Measurements from ENCODE around the gene GDF10.

Gene GDF10

DNA sequence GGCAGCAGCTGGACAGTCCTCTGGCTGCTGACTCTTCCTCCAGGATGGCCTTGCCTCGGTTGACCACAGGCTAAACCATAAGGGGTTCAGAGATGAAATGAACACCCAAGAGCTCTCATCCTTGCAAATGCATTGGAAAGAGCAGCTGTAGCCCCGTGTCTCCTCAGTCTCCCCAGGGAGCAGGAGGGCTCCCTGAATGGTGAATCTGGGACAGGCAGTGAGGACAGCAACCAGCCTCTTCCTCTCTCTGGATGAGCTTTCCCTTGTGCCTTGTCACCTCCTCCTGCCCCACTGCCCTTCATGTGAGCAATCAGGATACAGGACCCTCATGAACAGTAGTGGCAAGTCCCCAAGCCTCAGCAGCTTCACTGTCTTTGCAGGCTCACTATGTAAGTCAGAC lies 23.9 kb upstream of the GDF10 start:
- no peak for DNase-seq (ENCODE audit: low read depth)

DNA sequence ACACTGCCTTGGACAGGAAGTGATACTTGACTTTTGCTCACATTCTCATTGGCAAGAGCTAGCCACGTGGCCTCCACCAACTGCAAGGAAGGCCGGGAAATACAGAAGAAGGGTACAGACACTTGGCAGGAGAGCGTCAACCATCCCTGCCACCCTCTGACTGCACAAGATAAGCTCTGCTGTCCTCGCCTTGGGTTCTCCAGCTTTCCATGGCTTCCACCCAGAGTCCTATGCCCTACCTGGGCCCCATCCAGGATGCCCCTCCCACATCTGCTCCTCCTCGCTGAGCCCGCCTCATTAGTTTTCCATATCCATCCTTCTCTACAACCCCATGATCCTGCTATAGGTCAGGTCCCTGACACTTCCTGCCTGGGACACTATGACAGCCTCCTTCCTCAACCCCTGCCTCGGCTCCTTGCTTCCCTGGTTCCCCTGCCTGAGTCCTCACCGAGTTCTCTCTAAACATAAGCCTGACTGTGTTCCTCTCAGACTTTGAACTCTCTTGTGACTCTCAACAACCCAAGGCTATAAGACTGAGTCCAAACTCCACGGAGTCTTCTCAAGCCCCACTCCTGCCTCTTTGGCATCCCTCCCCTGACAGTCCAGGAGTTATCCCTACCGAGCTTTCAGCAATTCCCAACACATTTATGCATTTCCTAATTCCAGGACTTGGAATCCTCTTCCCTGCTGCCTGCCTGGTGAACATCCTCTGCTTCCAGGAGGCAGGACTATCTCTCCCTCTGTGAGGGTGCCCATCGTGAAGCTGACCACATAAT lies 23.2 kb upstream of the GDF10 start:
- no peak for DNase-seq (ENCODE audit: low read depth)

DNA sequence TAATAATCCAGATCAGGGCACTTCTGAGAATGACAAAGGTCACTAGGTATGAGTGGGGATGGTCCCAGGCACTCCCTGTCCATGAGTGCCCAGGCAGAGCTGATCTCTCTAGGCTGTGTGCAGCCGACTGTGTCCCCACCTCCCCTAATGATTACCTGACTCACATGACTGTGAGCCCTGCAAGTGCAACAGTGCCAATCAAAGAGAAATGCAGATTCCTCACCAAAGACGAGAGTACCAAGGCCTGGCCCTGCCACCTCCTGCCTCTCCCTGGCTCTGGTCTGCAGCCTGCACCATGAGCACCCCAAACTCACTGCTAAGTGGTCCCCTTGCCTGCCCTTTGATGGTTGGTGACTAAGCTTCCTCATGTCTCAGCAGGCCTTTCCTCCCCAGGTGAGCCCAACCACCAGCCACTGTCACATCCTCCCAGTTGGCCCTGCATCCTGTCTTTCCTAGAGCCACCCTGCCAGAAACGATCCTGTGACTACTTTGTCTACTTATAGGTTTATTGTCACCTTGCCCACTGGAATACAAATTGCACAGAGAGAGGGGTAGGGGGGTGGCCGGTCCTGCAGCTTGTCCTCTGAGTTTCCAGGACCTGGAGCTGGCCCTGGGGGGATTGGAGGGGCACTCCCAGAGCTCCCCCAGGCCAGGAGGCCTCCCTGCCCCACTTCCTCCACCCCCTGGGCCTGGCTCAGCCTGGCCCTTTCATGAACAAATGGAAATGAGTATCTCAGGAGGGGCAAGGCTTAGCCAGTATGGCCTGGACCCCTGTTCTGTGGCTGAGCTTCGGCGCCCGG lies 22.4 kb upstream of the GDF10 start:
- DNase-seq (ENCODE audit: low read depth), result no peak

DNA sequence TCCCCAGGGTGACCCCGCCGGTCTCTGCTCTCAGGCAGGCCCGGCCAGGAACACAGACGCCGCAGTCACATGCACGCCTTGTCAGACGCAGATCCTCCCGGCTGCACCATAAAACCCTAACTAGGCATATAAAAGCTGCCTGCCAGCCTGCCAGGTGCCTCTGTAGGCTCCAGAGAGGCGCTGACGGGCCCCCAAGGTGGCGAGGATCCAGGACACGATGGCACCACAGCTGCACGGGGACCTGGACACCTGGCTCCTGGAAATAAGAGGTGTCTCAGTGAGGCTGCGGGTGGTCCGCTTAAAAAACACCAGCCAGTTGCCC lies 21.9 kb upstream of the GDF10 start:
- no peak for DNase-seq (ENCODE audit: low read depth)

DNA sequence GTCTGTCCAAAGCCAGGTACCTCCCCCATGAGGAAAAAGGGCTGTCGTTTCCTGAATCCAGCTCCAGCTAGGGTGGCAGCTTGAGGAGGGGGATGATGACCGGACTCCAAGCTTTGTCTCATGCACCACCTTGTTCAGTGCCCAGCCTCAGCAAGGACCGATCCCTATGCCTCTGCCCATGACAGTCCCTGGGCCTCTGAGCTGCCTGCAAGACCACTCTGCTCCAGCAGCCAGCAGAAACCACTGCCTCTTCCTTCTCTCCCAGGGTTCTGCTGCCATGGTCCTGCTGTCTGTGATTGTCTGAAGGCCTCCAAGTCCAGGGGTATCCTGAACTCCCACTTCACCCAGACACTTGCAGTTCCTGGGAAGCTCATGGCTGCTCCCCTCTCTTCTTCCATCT lies 21.3 kb upstream of the GDF10 start:
- DNase-seq (ENCODE audit: low read depth), result no peak

DNA sequence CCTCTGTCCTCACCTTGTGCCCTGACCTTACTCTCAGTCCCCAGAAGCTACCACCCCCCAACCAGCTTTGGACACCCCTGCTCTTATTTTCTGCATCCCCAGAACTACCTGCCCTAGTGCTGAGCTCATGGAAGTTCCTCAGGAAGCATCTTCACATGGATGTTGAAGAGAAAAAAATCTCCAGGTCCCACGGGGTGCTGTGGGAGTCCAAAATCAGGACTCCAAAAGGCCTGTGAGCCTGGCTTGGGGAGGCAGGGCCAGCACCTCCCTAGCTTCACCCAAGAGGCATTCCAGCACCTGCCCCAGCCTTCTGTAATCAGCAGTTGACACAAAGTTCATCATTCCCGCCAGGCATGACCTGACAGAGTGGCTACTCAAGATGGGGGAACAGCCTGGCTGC lies 20.7 kb upstream of the GDF10 start:
- DNase-seq (ENCODE audit: low read depth), result no peak

DNA sequence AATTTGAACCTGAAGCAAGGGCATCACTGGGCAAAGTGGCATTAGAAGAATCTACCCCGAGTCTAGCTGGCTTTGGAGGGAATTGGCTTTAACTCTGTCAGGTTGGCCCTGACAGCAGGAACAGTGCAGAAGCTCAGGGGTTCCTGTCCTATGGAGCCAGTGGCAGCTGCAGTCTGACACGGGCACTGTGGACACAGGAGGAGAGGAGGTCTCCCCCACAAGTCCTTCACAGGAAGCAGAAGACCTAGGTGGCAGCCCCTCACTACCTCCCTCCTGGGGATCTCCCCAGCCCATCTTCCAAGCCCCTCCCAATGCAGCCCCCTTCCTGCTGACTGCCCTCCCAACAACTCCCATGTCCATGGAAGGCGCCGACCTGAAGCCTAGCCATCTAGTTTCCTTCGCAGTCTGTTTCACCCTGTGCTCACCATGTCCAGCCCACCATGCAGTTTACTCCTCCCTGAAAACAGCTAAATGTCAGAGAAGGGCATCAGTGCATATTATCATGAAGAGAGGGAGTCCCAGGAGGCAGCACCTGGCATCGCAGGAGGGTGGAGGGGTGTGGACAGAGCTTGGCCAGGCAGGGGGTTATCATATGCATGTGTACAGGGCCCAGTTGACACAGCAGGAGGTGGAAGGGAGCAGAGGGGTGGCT lies 17.9 kb upstream of the GDF10 start:
- DNase-seq (ENCODE audit: low read depth), result no peak

DNA sequence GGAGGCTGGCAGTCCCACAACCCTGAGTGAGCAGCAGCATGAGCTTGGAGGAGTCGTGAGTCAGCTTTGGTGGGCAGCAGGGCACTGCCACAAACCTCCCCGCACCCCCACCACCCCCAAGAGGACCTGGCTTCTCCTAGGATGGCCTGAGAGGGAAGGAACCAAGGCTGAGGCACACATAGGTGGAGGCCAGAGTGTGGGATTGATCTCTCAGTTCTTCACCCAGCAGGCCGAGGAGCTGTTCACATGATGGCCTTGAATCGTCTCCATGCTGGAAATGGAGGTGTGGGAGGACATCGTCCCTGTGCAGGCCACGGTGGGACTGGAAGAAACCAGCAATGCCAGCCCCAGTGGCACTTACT lies 17.4 kb upstream of the GDF10 start:
- DNase-seq (ENCODE audit: low read depth), result no peak

DNA sequence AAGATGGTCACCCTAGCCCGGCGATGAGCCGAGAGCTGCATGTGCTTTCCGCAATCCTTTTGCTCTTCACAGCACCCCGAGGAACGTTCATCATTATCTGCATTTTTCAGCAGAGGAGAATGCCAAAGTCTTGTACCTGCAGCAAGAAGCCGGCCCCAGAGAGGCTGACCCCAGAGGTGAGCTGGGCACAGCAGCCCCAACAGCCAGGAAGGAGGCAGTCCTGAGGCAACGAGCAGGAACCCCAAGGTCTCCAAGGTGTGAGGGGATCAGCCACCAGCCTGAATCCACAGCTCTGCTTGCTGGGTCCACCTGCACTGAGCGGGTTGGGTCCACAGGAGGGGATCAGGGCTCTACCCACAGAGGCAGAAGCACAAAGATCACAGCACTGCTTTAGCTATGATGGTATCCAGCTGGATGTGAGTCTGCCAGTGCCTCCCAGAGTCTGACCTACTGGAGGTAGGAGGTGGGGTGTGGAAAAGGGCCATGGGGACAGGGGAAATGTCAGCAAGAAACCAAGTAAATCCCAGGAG lies 16.8 kb upstream of the GDF10 start:
- DNase-seq (ENCODE audit: low read depth), result no peak

DNA sequence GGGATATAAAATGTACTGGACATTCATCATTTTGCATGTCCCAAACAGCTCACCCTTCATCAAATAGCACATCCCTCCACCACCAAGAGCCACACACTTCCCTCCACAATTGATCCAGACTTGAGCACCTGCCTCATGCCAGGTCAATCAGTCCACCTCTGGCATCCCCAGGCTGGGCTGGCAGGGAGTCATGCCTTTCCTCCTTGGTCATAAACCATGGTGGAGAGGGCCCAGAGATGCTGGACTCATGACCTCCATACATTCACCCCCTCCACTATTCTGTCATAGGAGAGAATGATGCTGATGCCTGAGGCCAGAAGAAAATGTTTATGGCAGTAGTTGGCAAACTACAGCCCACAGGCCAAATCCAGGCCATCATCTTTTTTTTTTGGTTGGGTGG lies 16.1 kb upstream of the GDF10 start:
- DNase-seq (ENCODE audit: low read depth), result no peak

DNA sequence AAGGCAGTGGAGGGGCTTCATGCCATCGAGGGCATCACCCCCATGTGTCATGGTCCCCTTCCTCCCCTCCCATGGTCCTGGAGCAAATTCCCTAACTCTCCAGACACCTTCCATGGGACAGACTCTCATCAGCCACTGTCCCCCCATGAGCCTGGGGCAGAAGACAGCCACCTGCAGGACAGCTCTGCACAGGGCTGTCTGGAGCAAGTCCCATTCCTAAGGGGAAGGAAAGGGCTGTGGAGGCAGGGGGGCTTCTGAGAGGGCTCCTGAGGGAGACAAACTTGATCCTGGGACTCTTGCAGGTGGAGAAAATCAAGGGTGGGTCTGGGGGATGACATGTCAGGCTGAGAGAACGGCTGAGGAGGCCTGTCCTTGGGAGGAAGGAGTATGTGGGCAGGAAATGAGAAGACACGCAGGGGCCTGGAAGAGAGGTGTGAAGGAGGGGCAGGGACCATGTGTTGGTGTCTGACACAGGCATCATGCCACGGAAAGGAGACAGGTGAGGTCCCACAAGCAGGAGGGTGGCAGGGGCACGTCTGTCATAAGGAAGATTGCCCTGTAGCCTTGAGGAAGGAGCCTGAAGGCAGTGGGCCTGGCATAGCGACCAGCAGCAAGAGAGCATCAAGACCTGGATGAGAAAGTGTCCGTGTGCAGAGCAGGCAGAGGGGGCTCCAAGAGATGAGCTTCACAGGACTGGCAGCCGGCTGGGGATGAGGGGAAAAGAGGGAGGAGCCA lies 14.4 kb upstream of the GDF10 start:
- no peak for DNase-seq (ENCODE audit: low read depth)

DNA sequence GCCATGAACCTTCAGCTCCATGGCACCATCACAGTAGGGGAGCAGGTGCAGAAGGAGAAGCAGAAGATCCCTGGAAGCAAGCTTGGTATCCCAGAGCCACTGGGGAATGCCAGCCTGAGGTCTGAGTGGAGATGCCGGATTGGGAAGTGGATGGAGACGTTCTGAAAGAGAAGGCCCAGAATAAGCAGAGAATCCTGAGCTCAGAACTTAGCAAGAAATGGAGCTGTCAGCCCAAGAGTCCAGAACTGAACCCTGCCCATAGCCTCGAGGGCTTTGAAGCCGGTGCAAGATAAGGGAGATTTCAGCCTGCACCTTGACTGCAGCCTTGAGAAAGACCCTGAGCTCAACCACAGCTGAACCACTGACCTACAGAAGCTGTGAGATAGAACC lies 13.9 kb upstream of the GDF10 start:
- DNase-seq (ENCODE audit: low read depth), result no peak

DNA sequence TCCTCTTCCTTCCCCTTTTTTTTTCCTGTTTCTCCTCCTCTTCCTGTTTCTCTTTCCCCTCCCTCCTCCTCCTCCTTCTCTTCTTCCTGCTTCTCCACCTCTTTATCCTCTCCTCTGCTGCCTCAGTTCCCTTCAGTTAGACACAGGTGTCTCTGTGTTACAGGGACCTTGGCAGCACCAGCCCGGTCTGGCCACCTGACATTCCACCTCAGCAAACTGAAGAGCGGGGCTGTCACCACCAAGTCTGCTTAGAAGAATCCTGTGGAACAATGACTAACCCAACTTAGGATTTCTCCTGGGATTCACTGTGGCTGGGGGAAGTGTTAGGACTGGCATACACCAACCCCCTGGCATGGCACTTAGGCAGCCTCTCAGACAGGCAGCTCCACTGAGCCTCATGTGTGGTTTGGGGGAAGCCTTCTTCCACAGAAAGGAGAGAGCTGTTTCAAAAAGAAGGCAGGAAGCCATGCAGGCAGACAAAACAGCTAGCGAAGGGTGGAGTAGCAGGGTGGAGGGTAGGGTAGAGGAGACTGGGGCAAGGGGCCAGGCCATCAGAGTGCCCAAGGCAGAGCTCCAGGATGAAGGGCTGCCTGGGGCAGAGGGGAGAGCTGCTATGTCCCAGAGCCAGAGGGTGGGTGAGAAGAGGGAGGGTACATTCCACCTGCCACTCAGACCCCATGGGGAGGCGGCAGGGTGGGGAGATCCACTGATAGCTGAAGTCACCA lies 13.2 kb upstream of the GDF10 start:
- no peak for DNase-seq (ENCODE audit: low read depth)

DNA sequence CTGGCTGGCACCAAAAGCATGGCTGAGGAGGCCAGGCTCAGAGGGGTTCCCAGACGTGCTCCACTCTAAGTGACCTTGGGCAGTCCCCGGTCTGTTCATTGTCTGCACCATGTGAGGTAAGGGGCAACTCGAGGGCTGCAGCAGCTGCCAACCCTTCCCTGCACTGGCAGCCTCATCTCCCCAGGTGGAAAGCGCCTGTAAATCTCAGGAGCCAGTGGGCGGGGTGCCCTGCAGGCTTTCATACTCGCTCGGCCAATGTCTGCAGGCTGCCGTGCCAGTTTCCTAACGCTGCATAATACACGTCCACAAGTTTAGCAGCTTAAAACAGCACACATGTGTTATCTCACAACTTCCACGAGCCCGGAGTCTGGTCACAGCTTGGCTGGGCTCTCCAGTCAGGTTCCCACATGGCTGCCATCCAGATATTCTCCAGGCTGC lies 12.6 kb upstream of the GDF10 start:
- DNase-seq (ENCODE audit: low read depth), result no peak

DNA sequence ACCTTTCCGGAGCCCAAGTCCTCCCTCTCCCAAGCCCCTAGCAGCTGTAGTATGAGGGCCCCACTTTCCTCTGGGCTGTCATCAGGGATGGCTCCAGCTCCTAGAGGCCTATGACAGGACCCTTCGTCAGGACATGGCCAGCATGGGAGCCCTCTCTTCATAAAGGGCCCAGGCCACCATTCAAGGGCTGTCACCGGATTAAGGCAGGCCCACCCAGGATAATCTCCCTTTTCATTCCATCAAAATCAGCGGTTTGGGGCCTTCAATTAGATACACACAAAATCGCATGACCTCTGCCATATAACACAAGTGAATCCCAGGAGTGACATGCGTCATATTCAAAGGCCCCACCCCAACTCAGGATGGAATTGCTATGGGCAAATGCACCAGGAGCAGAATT lies 12.2 kb upstream of the GDF10 start:
- DNase-seq (ENCODE audit: low read depth), result no peak

DNA sequence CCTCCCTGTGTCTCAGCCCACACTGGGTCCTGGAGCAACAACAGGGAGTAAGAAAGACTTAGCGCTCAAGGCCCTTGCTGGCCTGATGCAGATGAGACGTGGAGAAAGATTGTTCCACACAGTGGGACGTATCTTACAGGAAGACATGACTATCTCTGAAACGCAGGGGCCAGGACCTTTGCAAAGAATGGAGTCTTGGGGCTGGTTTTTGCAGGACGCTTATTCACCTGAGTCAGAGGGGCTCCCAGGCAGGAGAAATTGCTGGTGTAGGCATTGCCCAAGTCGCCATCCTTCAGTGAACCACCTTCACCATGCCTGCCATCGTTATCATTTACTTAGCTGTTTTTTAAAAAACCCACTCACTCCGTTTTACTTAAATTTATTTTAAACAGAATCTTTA lies 11.8 kb upstream of the GDF10 start:
- DNase-seq (ENCODE audit: low read depth), result no peak

DNA sequence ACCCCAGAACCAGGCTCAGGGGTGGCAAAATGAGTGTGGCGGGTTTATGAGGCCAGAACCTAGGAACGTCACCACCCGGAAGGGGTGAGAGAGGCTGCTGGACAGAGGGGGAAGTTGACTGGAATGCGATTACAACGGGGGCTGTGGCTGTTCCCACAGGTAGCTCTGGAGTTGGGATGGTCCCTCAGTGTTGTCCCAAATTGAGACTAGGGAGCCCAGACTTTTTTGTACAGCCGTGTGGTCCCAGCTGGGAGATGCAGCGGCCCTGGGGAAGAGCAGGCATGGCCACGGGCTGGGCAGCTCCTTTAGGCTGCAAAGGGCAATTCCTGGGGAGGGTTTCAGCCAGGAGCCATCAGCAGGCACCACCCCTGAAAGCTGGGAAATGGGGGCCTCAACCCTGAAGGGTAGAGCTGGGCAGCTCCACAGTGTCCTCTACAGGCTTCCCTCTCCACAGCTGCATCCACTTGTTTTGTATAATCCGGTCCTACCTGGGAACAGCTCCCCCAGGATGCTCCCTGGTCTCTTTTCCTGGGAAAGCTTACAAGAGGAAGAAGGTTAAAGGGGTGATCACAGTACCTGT lies 11.0 kb upstream of the GDF10 start:
- DNase-seq (ENCODE audit: low read depth), result no peak

DNA sequence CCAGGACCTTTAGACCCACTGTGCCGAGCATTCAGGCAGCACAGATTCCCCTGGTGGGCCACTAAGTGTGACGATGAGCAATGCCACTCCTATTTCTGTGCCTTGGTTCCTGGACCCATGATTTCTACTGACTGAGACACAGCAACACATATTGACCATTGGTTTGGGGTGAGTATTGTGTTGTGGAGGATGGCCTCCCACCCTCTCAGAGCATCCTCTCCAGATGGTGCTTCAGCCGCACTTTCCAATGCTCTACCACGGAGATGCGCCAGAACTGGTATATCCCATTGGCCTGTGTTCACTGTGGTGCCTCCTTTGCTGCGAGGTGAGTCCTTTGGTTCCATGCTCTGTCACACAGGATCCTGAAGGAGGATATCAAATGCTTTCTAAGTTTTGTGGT lies 10.1 kb upstream of the GDF10 start:
- DNase-seq (ENCODE audit: low read depth), result no peak

DNA sequence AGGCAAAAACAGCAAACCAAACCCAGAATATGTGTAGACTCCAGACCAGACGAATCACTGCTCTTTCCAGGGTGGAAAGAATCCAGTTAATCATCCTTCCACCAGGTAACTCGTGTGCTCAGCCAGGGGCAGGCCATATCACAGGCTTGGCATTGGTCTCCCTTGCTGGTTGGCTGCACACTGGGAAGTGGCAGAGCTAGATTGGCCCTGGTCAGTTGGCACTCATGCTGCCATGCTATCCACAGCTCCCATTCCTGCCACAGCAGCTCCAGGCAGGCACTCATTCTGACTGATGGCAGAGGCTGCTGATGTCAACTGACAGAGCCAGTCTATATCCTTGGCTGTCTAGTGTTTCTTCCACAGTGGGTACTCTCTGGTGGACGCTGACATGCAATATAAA lies 9.7 kb upstream of the GDF10 start:
- no peak for DNase-seq (ENCODE audit: low read depth)

DNA sequence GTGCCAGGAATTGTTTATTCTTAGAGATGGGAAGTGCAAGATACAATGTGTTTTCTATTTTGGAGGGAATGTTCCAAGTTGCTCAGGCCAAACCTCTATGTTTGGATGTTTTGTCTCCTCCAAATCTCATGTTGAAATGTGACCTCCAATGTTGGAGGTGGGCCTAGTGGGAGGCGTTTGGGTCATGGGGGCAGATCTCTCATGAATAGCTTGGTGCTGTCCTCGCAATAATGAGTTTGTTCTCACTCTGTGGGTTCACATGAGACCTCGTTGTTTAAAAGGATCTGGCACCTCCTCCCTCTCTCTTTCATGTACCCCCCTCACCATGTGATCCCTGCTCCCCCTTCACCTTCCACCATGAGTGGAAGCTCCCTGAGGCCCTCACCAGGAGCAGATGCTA lies 8.3 kb upstream of the GDF10 start:
- no peak for DNase-seq (ENCODE audit: low read depth)

DNA sequence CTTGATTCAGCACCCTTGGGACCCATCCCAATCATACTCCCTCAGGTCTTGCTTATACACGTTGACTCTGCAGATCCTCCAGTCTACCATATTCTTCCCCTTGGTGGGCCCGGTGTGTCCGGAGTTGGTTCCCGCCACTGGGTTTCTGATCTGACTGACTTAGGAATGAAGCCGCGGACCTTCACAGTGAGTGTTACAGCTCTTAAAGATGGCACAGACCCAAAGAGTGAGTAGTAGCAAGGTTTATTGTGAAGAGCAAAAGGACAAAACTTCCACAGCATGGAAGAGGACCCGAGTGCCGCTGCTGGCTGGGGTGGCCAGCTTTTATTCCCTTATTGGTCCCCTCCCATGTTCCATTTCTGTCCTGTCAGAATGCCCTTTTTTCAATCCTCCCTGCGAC lies 5.9 kb upstream of the GDF10 start:
- DNase-seq (ENCODE audit: low read depth), result no peak

Data from fibroblast of the conjunctiva (primary cell).